ENCODE measurements around the gene ALK.
A peak's percentile ranks its signal among the peaks of the same experiment; 100 is the strongest.

Gene ALK

DNA sequence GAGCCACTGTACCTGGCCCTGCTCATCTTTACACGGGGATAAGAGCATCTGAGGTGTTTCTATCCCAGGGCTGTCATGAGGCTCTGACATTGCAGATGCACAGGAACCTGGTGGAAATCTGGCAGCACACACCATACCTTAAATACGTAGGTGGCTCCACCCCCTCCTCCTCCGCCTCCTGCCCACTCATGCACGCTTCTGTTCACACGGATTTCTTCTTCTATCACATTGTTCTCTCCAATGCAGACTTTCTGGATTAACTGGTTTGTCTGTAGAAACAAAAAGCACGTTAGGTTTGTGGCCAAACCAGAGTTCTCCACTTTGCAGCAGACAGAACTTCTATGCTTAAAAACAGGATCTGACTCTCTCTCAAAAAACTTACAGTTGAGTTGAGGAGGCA, 688.0 kb downstream of the ALK start:
- TF ChIP-seq, protein P1, sequence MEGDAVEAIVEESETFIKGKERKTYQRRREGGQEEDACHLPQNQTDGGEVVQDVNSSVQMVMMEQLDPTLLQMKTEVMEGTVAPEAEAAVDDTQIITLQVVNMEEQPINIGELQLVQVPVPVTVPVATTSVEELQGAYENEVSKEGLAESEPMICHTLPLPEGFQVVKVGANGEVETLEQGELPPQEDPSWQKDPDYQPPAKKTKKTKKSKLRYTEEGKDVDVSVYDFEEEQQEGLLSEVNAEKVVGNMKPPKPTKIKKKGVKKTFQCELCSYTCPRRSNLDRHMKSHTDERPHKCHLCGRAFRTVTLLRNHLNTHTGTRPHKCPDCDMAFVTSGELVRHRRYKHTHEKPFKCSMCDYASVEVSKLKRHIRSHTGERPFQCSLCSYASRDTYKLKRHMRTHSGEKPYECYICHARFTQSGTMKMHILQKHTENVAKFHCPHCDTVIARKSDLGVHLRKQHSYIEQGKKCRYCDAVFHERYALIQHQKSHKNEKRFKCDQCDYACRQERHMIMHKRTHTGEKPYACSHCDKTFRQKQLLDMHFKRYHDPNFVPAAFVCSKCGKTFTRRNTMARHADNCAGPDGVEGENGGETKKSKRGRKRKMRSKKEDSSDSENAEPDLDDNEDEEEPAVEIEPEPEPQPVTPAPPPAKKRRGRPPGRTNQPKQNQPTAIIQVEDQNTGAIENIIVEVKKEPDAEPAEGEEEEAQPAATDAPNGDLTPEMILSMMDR (IDR thresholded peaks at IDR 0.05; ENCODE audit: low read depth, low read length, missing control alignments): no peak
- no peak for DNase-seq (ENCODE audit: low read depth)
- no peak overlapping the region for H3K4me3 ChIP-seq (ENCODE audit: low read depth, low read length)
- in situ Hi-C loops (cut with HindIII; ENCODE audit: low sequenced_read_pairs): no loop called here

DNA sequence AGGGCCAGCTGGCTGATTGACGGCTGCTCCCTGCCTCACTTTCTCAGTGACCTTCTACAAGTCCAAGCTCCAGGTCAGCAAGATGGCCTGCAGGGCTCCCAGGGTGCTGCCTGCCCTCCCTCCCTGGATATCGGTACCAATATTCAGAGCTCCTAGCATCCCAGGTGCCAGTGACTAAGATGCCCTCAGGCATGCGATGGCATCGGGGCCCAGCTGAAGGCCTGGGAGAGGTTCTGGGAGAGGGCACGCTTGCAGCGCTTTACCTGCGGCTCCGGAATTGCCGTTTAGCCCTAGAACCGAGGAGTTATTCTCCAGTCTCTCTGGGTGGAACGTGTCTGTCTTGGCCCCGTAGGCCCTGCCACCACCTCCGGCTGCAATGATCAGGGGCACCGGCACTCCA, 689.3 kb downstream of the ALK start:
- no peak overlapping the region for H3K4me3 ChIP-seq (ENCODE audit: low read depth, low read length)
- no peak for DNase-seq (ENCODE audit: low read depth)
- TF ChIP-seq, protein P1 (IDR thresholded peaks at IDR 0.05; ENCODE audit: low read depth, low read length, missing control alignments): no peak
- in situ Hi-C loops (cut with HindIII; ENCODE audit: low sequenced_read_pairs): no loop called here

DNA sequence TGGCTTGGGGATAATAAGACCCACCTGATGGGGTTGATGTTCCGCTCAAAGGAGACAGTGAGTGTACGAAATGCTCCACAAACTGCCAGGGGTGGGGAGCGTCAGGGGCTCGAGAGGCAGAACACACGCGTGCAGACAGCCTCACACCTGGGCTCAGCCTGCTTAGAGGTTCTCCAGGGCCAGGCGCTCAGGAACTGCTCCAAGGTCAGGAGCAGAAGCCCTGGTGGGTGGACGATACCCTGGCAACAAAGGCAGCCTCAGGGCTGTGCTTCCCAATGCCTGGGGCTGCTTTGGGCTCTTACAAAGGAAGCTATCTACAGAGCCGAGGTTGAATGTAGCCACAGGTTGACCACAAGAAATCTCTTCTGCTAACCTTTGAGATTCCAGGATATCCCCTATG, 691.7 kb downstream of the ALK start:
- TF ChIP-seq, protein P1 (IDR thresholded peaks at IDR 0.05; ENCODE audit: low read depth, low read length, missing control alignments): no peak
- in situ Hi-C loops (cut with HindIII; ENCODE audit: low sequenced_read_pairs): no loop called here
- DNase-seq (ENCODE audit: low read depth): no peak

DNA sequence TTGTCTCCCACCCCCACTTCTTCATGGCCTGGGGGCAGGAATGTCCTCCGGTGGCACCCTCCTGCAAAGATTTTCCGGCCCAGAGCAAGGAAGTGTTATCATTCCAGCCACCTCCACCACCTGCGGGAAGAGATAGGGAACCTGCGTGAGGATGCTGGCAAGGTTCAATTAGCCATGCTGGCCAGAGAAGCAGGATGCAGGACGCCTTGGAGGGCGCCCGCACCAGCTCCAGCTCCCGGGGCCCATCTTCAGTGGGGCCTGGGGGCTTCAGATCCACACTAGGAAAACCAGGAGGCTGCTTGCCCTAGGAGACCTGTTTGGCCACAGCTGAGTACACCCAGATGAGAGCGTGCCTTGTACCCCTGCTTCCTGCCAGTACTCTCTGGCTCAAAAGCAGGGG, 692.4 kb downstream of the ALK start:
- DNase-seq (ENCODE audit: low read depth): no peak
- TF ChIP-seq, protein P1 (IDR thresholded peaks at IDR 0.05; ENCODE audit: low read depth, low read length, missing control alignments): no peak
- H3K4me3 ChIP-seq (ENCODE audit: low read depth, low read length): no peak overlapping the region
- in situ Hi-C loops (cut with HindIII; ENCODE audit: low sequenced_read_pairs): no loop called here

More for the DNA sequence above, 691.7 kb downstream of the ALK start:
- H3K4me3 ChIP-seq (ENCODE audit: low read depth, low read length): no peak overlapping the region

DNA sequence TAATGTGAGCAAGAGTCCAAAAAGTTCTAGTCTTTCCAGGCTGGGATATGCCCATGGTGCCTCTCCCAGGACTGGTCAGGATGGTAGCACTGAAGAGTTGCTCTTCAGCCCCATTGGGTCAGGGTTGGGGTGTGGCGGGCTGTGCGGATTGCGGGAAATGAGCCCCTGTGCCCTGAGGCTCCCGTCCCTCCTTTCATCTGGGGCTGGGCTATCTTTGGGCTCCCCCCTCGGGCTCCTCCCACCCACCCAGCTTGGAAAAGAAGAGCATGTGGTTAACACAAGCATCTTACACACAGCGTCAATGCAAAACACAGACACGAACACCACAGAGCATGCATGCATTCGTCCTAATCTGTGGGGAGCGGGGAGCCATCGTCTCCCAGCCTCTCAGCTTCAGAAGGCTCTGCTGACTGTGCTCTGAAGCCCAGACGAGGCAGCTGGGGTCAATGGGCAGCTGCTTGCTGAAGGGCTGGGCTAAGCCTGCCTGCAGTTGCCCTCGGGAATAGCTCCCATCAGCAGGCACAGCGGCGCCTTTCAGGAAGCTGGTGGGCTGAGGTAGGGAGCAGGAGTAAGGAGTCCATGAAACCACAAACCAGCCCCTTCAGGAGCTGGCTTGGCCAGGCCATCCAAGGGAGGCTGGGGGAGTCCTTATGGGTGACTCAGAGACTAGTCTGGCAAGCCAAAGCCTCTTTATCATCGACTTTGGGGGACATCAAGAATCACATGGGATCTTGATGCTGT, 693.3 kb downstream of the ALK start:
- DNase-seq (ENCODE audit: low read depth): peak; percentile 42
- in situ Hi-C loops (cut with HindIII; ENCODE audit: low sequenced_read_pairs): no loop called here
- no peak overlapping the region for H3K4me3 ChIP-seq (ENCODE audit: low read depth, low read length)
- TF ChIP-seq, protein P1 (IDR thresholded peaks at IDR 0.05; ENCODE audit: low read depth, low read length, missing control alignments): no peak

DNA sequence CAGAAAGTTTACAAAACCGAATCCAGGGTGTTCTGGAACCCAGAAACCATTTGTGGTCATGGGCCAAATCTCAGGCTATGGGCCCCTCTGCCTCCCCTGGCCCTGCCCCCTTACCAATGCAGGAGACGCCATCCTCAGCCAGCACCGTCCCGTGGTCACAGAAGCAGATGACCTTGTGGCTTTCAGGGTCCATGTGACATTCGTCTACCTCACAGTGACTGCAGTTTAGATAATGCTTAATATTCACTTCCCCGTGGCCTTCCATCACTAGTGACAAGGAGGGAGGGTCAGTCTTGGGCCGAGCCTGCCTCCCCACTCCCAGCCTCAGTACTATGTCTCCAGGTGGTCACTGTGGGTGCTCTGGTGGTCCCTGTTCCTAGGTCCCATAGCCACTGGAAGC, 694.6 kb downstream of the ALK start:
- in situ Hi-C loops (cut with HindIII; ENCODE audit: low sequenced_read_pairs): no loop called here
- DNase-seq (ENCODE audit: low read depth): no peak
- TF ChIP-seq, protein P1 (IDR thresholded peaks at IDR 0.05; ENCODE audit: low read depth, low read length, missing control alignments): no peak
- H3K4me3 ChIP-seq (ENCODE audit: low read depth, low read length): no peak overlapping the region

Measured in astrocyte of the cerebellum (primary cell).